Left lobe of liver (tissue), 2 donors: ENCODE data around the gene PCSK2. TPM values are rescaled to one million over a fixed set of nuclear protein-coding genes. Genes with fewer than 3 reads are reported as not detected.

ENCODE experiments used
- ATAC-seq: fragments of 200-7000 bp; cut with Tn5 transposase; one replicate; pipeline ENCODE4 v1.9.1; 2020; ENCODE audit warnings: mild to moderate bottlenecking, moderate library complexity
- DNase-seq: peaks from one replicate; pipeline ENCODE4 v3.0.0-alpha.2; 2020; ENCODE audit warnings: low spot score
- total RNA-seq: library from RNA; stranded (reverse); gene quantifications from one replicate; pipeline ENCODE4 v1.2.1, GENCODE V29; 2021
- donor health status: DM: no; HTN: no; CAD: no; lungs with moderate emphysema.
- donor health status: DM: no; HTN: yes; CAD: no.

The PCSK2 gene
- total RNA-seq, 1 donor from 2014 or later = 0.05 TPM

DNA sequence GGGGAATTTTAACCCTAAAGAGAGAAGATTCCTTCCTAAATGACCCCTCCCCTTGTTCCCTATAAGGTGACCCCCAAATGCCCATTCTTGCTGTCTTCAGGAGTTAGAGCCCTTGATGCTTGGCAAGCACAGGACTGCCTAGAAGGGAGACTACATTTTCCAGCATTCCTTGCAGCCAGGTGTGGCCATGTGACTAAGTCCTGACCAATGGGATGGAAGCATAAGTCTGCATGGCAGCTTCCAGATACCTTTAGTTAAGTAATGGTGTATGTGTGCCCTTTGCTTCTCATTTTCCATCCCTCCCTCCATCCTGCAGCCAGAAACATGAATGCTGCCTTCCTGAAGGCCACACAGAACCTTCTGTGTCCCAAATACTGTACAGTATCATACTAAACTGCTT is 298.8 kb downstream of the PCSK2 start:
- no peak for DNase-seq
- ATAC-seq = peak; percentile 80

GRCh38 chr20:17529586-17529985 is 302.7 kb downstream of the PCSK2 start:
- ATAC-seq (no peak), DNase-seq (no peak)

DNA sequence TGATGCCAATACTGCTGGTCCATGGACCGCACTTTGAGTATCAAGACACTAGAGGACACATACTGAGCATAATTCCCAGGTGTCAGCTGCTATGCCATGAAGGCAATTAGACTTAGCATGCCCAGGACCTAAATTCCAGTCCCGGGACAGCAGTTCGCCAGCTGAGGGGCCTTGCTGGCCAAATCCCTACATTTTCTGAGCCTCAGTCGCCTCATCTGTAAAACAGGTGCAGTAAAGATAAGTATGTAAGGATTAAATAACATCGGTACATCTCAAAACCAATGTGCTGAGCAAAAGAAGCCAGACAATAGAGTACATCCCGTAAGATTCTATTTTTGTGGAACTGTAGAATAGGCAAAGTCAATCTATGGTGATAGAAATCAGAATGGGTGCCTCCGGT is 303.3 kb downstream of the PCSK2 start:
- no peak for DNase-seq
- ATAC-seq = no peak

- ATAC-seq = peak; percentile 91
- peak; percentile 79 for DNase-seq
Measured at GRCh38 chr20:17530716-17531664, 304.1 kb downstream of the PCSK2 start, which contains the start of gene BFSP1. TSS of gene BFSP1 (minus strand) at chr20:17531379. CDS start at chr20:17531329, 50 bp downstream.

- ATAC-seq = no peak
- no peak for DNase-seq
Measured at GRCh38 chr20:17531665-17532025, 304.8 kb downstream of the PCSK2 start.

DNA sequence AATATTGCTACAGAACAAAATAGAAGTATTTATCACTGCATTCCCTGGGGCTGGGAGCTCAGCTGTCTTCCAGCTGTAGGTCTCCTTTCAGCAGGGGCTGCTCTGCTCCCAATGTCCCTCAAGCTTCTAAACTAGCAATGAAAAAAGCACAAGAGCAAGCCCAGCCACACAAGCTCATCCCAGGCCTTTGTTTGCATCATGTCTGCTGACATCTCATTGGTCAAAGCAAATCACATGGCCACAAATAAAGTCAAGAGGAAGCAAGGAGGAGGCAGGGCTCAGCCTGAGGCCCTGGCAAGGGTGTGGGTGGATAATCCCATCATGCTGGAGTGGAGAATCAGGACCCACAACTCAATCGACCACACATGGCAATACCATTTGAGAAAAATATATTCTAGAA is 306.6 kb downstream of the PCSK2 start:
- DNase-seq = no peak
- ATAC-seq = no peak

DNA sequence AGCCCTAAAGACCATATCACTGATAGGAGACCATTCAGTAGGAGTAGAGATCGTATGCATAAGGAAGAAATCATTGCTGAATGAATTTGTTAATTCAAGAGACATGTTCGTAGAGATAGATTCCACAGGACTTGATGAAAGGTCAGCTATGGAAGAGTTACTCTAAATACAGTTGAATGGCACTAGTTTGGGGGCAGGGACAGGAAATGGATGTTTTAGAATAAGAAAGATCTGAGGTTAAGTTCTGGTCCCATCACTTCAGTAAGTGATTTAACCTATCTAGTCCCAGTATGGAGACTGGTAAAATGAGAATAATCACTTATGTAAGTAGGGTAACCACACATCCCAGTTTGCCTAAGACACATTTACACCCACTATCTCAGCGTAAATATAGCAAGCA is 307.2 kb downstream of the PCSK2 start:
- no peak for DNase-seq
- ATAC-seq = no peak
